HG03066 (cell line): ENCODE data around the gene AIG1.
"Not testable (repeated sequence)": the region's sequence is repeated elsewhere in the genome, so short reads cannot be mapped to it uniquely, and the experiment has no call there.

Experiments used
- ATAC-seq: cut with Tn5 transposase; IDR thresholded peaks from one replicate; pipeline ENCODE4 v1.9.1; 2021; ENCODE audit warnings: low read depth; ENCODE audit not compliant: unreplicated experiment

AIG1 gene

GRCh38 chr6:143222310-143222709 is 161.6 kb downstream of the AIG1 start:
- ATAC-seq: no peak

DNA sequence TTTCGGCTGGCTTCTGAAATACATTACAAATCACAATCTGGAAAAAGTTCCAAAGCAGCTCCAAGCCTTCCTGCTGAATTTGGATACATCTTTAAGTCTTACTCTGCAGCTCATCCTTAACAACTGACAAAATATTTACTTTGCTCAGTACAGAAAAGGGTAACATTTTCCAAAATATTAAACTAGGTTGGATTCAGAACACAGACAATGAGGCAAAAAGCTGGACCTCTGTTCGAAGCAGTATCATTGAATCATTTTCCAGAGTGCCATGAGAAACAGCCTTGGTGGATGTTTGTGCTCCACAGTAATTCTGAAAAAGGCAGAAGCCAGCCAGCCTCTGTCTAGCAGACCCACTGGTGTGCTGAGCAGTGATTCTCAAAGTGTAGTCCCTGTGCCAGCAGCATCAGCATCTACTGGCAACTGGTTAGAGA is 162.1 kb downstream of the AIG1 start:
- no peak for ATAC-seq

GRCh38 chr6:143223895-143224294 is 163.2 kb downstream of the AIG1 start:
- ATAC-seq: no peak

DNA sequence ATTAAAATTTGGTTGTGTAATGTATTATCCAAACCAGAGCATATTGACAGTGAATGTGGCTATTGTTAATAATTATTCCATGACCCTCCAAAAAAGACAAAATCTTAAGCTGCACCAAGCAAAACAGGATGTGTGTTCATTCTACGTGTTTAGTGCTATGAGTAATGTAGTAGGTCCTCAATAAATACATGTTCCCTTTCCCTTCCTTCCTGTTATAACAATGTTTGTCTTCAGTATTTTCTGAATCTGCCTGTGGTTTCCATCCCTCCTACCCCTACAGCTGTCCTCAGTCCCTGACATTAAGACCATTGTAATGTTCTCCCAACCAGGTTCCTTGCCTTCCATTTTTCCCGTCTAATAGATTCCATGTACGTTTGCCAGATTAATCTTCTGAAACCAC is 163.8 kb downstream of the AIG1 start:
- no peak for ATAC-seq

DNA sequence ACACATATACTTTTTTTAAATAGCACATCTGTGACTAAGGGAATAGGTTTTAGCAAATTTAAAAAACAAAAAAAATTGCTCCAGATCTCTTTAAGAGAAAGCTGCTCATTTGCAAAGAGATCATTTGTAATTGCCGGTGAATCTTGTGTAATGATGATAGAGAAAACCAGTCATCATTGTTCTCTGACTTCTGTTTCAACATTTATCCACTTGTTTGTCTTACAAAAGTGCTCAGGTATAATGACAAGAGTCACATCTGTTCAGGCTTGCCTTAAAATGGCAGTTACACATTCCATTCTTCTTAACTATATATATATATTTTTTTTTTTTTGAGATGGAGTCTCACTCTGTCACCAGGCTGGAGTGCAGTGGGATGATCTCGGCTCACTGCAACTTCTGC is 165.2 kb downstream of the AIG1 start:
- ATAC-seq: no peak

DNA sequence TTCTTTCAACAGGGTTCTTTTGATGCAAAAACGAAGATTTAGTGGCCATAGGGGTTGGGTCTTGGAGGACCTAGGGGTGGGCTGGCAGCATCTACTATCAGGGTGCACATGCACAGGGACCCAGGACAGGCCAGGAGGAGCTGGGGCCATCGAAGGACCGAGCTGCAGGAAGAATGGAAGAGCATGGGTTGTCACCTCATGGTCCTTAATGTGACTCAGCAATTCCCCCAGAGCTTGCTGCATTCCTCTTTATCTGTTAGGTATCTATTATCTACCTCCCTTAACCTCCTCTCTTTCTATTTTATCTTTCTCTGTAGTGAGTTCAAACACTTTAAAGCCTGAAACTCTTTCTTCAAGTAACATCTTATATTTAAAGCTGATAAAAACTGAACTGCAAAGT is 167.0 kb downstream of the AIG1 start:
- no peak for ATAC-seq

- ATAC-seq: no peak
Measured at GRCh38 chr6:143229400-143229799, 168.7 kb downstream of the AIG1 start.

GRCh38 chr6:143232849-143233248 is 172.2 kb downstream of the AIG1 start:
- no peak for ATAC-seq

DNA sequence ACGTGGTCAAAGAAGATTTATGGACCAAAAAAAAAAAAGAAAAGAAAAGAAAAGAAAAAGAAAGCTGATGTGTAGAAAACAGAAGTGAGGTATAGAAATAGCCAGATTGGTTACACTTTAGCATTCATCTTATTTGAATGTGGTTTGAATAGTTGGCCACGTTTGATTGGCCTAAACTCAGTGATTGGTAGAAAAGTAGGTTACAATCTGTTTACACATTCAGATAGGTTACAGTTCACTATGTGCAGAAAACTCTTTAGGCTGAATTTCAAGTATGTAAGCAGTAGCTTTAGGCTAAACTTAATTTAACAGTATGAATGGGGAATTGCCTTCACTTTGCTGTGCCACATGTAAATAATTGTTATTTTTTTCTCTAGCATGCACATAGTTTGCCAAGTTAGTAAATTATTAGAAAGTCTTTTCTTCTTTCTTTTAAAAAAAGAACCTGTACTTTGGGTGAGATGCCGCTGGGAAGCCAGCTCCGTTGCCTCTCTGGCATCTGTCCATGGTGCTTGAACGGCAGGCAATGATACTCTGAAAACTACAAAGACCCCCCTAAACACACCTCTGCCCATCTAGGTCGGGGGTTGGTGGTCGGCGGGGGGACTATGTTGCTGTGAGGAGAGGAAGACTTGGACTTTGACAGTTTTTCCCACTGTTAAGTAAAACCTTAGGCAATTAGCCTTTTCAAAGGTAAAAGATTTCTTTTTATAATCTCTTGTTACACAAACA is 173.0 kb downstream of the AIG1 start:
- no peak for ATAC-seq

DNA sequence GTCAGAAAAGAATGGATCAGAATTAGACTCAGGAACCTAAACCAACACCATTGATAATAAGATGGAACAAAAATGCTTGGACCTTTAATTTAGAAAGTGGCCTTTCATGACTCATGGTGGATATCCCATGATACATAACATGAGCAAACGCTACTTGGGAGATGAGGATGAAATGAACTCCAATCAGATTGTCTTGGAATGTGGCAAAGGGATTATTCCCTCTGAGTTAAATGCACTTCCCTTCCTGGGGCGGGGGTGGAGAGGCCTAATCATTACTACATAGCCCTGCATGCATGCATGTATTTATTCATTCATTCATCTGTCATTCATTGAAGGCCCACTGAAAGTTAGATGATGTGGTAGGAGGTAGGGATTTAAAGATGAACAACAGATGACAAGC is 174.0 kb downstream of the AIG1 start:
- no peak for ATAC-seq

DNA sequence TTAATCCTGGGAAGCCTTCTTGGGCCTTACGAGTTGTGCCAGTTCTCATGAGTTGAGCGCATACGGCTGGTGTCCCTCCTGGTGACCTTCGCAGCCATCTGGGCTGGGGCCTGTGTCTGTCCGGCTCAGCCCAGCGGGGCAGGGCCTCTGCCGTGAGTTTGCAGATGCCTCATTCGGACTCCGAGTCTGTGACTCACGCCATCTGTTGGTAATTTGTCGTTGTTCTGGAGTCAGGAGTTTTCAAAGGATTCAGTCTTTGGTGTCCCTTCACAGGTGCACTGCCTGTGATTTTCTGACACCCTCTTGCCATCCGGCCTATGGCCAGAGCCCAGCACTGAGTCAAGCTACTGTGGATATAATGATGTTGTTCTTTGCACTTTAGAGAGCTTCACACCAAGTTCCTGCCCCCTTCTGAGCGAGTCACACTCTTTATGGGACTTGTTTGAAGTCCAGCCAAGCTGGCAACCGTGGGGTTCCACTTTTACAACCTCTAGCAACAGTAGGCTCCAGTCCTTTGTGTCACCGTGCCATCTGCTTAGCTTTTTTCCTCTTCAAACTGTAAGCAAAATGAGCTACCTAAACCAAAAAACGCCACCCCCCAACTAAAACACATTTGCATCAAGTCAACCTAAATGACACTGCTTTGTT is 175.6 kb downstream of the AIG1 start:
- ATAC-seq: no peak

DNA sequence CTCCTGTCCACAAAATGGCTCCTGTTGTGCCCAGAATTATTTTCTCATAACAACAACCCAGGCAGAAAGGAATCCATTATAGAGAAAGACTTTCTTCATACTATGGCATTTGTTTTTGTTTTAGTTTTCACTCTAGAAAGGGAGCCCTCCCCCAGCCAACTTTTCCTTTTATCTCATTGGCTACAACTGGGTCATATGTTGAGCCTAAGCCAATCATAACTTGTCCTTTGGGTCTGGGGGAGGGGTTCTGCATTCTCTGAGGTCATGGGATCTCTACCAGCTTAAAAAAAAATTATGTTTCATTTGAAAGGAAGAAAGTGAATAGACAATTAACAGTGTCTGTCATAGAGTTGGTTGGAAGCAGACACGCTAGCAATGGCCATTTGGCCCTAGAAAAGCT is 177.6 kb downstream of the AIG1 start:
- no peak for ATAC-seq

DNA sequence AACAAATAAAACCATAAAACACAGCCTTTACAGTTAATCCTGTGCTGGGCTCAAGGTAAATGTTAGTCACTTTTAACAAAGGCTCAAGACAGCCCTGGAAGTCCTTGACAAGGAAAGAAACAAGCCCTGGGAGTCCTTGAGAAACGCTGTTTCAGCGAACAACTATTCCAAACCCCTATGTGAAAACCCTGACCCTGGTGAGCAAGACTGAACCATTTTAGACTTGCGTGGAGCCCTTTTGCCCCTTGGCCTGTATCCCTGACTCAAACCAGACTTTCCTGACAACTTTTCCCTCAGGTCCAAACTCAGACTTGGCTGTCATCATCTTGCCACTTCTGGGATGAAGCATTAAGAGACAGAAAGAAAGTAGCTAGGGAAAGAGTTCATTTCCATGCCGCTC is 180.4 kb downstream of the AIG1 start:
- ATAC-seq: no peak

GRCh38 chr6:143241911-143242310 is 181.2 kb downstream of the AIG1 start:
- ATAC-seq: no peak

DNA sequence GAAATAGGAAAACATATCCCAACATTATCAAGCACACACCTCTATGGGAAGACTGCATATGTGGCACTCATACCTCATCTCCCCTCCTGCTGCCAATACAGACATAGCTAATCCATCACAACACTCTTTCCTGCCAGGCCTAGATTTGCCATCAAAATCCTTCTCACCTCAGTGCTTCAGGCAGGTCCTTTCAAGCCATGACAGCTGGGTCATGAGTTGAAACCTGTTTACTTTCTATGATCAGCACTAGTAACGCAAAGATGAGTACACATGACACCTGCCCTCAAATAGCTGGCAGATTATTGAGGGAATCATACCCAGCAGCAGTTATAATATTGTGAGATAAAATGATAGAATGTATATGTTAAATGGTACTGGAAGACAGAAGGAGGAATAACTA is 183.1 kb downstream of the AIG1 start:
- no peak for ATAC-seq

DNA sequence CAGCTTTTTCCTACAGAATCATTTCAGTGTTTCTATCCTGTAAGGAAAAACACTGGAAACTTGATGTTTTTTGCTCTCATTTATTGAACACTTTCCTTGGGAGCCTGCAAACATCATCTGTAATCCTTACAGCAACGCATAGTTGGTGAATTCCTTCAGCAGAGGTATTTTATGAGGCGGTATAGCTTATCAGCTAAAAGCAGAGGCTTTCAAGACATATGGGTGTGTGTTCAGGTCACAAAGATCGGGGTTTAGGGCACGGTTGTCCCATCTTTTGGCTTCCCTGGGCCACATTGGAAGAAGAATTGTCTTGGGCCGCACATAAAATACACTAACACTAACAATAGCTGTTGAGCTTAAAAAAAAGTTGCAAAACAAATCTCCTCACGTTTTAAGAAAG is 185.0 kb downstream of the AIG1 start:
- ATAC-seq: no peak

DNA sequence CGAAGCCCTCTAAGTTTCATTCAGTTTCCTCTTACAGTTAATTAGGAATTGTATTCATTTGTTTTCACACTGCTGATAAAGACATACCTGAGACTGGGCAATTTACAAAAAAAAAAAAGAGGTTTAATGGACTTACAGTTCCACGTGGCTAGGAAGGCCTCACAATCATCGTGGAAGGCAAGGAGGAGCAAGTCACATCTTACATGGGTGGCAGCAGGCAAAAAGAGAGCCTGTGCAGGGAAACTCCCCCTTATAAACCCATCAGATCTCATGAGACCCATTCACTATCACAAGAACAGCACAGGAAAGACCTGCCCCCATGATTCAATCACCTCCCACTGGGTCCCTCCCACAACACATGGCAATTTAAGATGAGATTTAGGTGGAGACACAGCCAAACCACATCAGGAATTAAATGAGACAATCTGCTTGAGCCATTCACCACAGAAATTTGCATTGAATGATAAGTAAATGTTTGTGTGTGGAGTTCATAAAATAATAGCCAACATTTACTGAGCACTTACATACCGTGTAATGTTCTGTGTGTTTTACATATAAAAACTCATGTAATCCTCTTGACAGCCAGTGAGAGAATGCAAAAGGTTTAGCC is 185.6 kb downstream of the AIG1 start:
- not testable (repeated sequence) for ATAC-seq

DNA sequence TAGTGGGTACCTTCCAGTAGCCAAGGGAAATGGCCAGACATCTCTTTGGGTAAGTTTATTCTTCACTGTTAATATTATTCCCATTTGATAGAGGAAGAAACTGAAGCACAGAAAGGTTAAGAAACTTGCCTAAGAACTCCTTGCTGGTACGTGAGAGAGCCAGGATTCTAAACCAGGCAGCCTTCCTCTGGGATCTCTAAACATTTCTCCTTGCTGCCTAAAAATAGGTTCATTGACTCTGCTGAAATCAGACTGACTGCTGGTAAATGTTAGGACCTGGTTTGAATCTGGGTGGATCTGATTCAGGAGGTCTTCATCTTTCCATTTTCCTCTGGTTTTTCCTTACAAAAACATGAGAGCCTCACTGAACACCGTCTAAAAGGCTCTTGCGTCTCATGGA is 186.9 kb downstream of the AIG1 start:
- ATAC-seq: no peak

- no peak for ATAC-seq
Measured at GRCh38 chr6:143248359-143248758, 187.7 kb downstream of the AIG1 start.

- no peak for ATAC-seq
Measured at GRCh38 chr6:143251288-143251687, 190.6 kb downstream of the AIG1 start.

GRCh38 chr6:143252961-143253360 is 192.3 kb downstream of the AIG1 start:
- ATAC-seq: no peak

GRCh38 chr6:143253586-143253985 is 192.9 kb downstream of the AIG1 start:
- ATAC-seq: no peak
